GM21381 (cell line): ENCODE data around the gene SEL1L.
"Not testable (repeated sequence)": the region's sequence is repeated elsewhere in the genome, so short reads cannot be mapped to it uniquely, and the experiment has no call there.

Experiments
- ATAC-seq: cut with Tn5 transposase; IDR thresholded peaks from one replicate; pipeline ENCODE4 v1.9.1; 2021; ENCODE audit warnings: mild to moderate bottlenecking, moderate library complexity; ENCODE audit not compliant: unreplicated experiment

The SEL1L gene

DNA sequence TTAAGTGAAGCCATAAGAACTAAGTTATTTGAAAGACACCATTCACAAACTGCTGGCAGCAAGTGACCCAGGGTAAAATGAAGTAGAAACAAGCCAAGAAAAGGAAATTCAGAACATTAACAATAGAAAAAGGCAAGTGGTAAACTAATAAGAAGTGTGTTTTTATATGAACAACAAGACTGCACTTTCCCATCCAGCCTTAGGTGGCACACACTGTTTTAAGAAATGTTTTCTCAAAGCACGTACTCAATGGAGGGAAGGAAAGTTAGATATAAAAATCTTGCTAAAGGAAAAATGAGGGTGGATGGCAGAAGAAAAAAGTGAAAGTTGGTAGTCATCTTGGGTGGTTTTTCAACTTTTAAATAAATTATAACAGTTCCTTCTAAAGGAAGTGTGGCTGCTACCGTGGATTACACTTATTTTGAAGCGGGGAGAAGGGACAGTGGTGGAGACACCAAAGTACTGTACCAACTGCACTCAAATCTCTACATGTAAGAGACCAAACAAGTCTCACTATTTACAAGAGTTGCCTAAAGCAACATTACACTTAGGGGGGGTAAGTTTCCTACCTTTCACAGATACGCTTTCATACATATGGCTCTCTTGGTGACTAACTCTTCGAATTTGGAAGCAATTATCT, 58.8 kb downstream of the SEL1L start:
- no peak for ATAC-seq

DNA sequence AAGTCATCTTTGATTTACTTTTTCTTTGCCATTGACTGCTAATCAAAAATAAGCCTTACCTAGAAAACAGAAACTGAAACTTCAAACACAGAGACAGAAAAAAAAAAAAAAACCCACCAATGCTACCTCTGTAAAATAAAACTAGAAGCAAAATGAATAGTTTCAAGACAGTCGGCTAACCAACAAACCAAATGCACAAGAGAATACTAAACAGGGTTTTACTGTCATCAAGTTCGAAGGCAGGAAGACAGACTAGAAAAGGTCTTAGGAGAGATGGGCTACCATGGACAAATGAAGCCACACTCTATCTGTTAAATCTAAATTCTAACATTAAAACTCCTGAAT, 59.5 kb downstream of the SEL1L start:
- ATAC-seq = peak; percentile 60

DNA sequence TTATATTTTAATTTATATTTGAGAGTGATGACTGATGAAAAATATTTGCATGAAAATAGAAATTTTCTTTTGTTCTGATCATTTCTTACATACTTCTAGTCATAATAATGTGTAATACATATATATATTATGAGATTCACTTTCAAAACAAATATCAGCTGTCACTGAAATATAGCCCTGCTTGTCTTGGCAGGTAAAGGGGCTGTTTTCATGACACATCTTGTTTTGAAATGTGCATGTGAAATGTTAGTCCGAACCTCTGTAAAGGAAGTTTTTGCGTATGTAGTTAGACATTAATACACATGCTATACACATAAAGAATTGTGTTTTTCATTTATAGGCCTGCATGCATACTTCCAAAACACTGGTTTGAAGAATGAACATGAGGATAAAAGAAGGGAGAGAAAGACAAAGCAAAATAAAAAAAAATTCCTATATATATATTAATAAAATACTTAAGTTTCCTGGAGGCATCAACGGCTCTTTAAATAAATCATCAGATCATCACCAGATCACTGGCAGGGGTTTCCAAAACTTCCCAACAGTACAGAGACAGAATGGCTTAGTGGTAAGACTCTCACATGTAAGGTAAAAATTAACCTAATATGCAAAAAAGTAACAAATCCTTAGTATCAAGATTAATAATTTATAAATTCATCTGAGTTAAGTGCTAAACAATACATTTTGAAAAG, 60.1 kb downstream of the SEL1L start:
- ATAC-seq = peak; percentile 29

DNA sequence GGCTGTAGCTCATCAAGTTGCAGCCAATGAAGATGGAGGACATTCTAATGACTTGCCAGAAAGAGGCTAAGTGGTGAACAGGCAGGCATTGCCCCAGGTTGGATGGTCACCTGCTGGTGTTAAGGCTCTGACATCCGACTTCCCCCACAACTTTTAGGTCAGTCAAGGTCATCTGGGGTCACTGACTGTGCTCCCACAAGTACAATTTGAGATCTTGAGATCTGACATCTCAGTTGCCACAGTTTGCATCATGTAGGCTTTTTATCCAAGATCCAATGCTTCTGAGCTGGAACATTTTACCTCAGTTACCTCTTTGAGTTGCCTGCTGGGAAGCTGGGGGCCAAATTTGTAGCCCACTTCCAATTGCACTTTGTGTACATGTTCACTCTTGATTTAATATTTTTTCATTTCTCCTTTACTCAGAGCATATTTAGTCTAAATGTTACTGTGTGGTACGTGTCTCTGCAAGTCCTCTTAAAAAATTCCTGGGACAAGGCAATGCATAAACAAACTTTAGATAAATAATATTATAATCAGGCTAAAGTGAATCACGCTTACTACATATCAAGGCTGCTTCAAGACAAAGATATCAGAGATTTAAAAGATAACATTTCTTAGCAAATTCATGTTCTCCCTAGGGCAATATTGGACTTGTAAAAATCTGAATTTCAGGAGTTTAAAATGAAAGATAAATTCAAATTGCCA, 61.4 kb downstream of the SEL1L start:
- no peak for ATAC-seq

DNA sequence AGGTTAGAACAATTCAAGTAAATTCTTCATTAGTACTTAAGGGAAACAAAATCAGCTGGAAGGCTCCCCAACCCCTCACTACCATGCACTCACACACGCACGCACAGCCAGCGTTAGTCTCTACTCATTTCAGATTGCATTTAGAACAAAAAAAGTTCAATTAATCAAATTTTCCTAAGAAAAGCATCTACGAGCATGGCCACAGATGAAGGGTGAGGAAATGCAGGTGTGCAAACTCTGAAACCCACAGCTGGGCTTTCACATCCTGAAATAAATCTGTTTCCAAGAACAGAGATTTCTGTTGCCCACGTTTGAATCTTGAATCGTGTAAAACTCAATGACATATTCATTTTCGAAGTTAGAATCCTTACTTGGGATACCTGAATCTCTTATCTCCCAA, 62.6 kb downstream of the SEL1L start:
- ATAC-seq = peak; percentile 31

DNA sequence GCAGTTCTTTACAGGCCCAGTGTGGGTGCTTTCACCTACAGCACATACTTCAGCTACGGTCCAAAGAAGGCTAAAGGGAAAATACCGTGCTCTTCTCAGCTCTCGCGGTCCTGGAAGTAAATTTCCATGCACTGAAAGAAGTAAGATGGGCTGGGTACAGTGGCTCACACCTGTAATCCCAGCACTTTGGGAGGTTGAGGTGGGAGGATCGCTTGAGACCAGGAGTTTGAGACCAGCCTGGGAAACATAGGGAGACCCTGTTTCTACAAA, 63.2 kb downstream of the SEL1L start:
- ATAC-seq = peak; percentile 24

DNA sequence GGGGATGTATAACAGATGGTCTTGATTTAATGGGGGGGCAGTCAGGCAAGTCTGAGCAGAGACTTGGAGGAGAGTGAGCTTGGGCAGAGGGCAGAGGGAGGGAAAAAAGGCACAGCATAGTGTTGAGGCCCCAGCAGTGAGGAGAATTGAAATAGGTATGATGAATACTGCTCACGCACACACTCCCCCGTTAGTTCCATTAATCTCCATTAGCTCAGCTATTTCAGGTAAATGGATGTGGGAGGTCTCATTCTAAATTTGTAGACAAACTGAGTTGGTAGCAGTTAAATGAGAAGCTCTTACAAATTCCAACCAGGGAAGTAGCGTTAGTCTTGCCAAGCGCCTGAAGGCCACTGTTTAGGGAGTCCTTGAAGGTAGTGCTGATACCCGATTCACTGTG, 66.8 kb downstream of the SEL1L start:
- ATAC-seq = no peak

DNA sequence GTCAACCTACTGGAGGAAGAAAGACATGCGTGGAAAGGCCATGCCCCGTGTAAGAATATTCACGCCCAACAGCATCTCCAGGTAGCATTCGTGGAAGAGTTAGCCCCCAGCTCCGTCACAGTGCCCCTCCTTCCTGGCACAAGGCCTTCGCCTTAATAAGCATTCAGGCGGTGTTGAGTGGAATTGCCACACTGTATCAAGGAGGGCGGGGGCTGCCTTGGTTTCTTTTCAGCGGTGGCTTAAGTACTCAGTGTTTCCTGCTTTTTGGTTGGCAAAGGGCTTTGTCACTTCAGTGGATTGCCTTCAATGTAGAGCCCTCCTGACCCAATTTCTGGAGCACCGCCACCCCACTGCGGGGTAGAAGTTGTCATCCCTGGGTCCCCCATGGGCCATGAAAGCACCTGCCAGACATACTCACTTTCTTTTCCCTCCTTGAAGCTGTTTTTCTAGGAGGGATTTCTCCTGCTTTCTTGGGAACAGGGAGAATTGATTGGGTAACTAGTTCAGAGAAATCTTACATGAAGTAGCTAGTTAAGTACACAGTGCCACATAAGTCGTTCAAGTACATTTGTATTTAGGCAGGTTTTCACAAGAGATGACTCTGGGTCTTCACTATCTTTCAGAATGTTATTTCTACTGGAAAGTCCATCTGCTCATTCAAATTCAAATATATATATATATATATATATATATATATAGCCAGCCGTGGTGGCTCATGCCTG, 68.0 kb downstream of the SEL1L start:
- ATAC-seq = no peak

DNA sequence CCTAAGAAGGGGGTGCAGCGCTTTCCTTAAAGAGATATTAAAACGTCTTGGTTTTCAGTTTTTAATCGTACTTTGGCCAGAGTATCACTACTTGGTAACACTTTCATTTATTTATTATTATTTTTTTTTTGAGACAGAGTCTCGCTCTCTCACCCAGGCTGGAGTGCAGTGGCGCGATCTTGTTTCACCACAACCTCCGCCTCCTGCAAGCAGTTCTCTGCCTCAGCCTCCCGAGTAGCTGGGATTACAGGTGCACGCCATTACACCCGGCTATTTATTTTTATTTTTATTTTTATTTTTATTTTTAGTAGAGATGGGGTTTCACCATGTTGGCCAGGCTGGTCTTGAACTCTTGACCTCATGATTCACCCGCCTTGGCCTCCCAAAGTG, 68.7 kb downstream of the SEL1L start:
- ATAC-seq = peak; percentile 21

DNA sequence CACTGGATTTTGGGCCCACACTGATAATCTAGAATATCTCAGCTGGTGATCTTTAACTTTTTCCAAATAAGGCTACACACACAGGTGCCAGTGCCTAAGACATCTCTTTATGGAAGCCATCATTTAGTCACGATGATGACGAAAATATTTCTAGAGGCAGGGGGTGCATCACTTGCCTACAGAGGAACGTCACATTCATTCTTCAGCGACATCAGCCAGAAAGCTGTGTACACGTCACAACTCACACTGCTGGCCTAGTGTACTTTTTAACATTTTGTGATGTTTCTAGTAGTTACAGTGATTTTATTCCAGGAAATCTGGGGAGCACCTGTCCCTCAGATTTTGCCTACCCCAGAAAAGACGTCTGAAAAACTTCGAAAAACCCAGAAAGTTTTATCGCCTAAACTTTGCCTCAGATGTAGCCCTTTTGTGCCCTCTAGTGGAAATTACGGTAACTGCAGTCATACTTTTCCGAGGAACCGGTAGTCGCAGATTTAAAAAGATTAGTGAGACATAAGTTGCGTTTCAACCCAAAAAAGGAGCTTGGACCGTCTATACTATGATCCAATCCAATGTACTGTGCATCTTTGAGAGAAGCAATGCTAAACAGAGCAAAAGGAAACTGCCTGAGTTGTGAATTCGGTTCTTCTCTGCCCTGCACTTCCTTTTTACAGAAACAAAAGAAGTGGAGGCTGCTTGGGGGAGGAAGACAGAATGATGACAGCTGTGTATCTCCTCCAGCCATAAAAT, 69.2 kb downstream of the SEL1L start:
- ATAC-seq = peak; percentile 64

DNA sequence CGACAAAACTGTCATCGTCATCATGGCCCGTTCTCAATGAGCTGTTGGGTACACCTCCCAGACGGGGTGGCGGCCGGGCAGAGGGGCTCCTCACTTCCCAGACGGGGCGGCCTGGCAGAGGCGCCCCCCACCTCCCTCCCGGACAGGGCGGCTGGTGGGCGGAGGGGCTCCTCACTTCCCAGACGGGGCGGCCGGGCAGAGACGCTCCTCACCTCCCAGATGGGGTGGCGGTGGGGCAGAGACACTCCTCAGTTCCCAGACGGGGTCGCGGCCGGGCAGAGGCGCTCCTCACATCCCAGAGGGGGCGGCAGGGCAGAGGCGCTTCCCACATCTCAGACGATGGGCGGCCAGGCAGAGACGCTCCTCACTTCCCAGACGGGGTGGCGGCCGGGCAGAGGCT, 71.3 kb downstream of the SEL1L start:
- ATAC-seq = not testable (repeated sequence)

DNA sequence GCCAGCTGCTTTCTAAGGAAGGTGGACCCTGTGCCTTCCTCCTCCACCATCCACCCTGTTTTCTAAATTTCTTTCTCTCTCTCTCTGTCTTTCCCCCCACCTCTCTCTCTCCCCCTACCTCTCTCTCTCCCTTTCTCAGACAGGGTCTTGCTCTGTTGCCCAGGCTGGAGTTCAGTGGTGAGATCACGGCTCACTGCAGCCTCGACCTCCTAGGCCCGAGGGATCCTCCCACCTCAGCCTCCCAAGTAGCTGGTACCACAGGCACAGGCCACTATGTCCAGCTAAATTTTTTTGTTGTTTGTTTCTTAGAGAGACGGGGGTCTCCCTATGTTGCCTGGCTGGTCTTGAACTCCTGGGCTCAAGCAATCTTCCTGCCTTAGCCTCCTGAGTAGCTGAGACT, 73.7 kb downstream of the SEL1L start:
- ATAC-seq = no peak

DNA sequence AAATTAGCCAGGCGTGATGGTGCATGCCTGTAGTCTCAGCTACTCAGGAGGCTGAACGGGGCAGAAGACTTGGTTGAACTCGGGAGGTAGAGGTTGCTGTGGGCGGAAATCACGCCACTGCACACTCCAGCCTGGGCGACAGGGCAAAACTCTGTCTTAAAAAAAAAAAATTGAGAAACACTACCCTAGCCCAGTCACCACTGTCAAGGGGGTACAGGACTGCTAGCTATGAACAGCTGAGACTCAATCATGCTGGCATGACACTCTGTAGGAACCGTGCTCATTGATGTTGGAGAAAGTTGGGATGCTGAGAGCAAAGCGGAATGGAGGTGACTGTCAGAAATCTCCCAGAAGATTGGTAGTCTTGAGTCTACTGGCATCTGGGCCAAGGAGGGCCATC, 75.3 kb downstream of the SEL1L start:
- ATAC-seq = no peak

DNA sequence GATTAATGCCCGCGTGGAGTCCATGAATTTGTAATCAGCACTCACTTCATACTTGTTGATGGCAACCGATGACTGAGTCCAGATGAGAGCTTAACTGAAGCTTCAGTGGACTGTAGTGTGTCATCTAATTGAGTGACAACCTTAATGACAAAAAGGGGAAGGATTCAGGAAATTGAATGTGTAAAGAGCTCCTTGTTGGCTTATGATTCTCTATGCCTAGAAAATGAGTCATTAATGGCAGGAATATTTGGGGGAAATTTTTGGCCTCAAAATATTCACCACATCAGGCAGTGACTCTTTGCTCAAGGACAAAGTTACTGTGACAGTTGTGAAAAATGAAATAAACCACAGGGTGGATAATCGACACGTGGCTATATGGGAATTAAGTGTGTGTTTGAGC, 78.3 kb downstream of the SEL1L start:
- ATAC-seq = peak; percentile 28

DNA sequence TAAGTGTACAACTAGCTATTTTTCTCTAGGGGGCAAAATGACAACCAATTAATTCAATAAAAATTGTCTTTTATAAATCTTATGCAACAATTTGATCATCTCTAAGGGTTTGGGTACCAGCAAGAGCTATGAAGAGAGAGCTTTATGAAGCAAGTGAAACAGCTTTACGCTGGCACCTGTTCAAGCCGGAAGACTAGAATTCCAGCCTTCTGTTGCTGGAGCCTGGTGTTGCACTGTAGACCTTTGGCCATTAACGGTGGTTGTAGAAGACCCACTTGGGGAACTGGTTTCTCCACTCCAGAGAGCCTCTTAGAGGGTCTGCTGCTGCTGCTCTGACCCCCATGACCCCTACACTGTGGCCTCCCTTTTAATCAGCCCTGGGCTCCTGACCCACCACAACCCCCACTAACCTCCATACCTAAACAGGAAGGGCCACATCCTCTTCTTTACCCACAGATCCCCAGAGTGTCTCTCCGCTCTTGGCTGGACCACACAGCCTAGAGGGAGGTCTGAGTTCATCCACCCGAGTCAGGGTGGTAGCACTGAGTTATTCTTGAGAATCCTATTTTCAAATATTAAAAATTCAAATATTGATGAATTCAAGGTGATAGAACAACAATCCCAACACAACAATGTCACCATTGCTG, 79.0 kb downstream of the SEL1L start:
- peak; percentile 89 for ATAC-seq

DNA sequence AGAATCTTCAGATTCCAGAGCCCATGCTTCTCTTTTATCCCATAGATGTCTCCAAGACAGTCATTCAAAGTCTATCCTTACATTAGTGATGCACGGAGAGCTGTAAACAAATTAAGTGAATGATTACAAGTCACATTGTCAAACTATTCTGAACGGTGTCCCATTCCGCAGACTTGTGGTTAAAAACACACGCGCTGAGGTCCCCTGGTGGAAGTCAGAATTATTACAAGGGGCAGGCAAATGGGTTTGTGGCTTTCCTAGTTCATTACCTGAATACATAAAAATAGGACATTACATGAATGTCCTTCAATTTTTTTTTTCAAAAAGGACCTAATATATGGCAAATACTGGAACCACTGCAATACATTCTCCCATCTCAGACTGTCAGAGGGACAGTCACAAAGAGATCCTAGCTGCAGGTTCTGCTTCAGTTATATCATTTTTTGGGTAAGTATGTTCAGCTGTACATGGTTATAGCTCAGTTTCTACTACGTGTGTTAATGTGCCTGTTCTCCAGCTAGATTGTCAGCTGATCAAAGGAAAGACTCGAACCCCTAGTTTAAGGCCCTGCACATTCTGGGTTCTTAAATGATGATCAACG, 80.4 kb downstream of the SEL1L start:
- peak; percentile 55 for ATAC-seq

DNA sequence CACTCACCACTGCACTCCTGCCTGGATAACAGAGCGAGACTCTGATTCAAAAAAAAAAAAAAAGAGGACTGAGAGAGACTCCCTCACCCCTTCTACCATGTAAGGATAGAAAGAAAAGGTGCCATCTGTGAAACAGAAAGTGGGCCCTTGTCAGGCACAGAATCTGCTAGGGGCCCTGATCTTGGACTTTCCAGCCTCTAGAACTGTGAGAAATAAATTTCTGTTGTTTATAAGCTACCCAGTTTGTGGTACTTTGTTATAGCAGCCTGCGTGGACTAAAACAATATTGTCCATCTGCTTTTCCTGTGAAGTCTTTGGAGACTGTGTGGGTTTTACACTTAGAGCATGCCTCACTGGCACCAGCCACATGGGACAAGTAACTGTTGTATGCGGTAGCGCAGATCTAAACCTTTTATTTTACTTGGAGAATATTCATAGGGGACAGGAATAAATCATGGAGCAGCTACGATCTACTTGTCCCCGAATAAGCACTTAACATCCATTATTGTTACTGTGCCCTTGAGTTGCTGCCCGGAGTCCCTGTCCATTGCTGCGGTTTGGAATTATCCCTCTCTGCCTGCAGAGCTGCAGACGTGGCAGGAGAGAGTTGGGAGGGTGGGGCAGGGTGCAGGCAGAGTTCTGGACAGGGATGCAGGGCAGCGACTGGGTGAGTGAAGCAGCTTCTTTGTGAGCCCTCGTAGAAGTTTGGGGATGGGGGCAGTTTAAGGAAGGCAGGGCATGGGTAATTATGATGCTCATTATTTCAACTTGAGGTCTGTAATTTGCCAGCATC, 81.1 kb downstream of the SEL1L start:
- ATAC-seq = no peak

DNA sequence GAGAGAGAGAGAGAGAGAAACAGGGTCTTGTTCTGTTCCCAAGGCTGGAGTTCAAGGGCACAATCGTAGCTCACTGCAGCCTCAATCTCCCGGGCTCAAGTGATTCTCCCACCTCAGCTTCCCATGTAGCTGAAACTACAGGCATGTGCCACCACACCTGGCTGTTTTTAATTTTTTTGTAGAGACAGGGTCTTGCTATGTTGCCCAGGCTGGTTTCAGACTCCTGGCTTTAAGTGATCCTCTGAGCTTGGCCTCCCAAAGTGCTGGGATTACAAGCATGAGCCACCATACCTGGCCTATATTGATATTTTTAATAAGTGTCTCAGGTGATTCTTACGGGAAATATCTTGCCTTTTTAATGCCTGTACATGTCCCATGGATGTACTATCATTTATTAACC, 82.7 kb downstream of the SEL1L start:
- ATAC-seq = no peak

DNA sequence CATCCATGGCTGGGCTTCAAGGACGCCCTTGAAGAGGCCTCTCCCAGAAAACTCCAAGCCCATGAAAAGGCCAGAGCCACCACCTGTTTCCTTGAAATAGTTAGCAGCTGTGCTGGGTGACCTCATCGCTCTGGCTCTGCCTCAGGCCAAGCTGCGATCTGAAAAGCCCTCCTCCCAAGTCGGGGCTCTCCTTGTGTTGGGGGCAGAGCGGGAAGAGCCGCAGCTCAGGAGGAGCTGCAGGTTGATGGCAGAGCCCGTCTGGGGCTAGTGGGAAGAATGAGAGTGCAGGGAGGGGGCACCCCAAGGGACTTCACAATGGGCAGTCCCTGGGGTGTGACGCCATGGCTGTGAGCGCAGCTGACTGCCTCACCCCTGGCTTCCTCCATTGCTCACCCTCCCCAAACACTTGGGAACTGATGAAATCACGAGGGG, 83.5 kb downstream of the SEL1L start:
- no peak for ATAC-seq

DNA sequence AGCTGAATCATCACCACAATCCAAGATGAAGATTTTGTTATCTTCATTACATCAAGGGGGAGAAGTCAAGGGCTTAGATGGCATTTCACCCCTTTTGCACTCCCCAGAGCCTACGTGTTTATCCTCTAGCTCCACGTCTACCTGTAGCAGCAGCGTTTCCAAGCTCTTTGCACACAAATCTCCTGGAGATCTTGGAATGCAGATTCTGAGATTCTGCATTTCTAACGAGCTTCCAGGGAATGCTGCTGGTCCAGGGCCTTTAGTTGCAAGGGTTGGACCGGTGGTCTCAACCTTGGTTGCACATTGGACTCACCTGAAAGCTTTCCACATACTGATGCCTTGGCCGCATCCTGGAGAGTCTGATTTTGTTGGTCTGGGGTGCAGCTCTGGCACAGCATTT, 84.1 kb downstream of the SEL1L start:
- no peak for ATAC-seq
